Measurements from ENCODE around the gene GFAP.

DNA sequence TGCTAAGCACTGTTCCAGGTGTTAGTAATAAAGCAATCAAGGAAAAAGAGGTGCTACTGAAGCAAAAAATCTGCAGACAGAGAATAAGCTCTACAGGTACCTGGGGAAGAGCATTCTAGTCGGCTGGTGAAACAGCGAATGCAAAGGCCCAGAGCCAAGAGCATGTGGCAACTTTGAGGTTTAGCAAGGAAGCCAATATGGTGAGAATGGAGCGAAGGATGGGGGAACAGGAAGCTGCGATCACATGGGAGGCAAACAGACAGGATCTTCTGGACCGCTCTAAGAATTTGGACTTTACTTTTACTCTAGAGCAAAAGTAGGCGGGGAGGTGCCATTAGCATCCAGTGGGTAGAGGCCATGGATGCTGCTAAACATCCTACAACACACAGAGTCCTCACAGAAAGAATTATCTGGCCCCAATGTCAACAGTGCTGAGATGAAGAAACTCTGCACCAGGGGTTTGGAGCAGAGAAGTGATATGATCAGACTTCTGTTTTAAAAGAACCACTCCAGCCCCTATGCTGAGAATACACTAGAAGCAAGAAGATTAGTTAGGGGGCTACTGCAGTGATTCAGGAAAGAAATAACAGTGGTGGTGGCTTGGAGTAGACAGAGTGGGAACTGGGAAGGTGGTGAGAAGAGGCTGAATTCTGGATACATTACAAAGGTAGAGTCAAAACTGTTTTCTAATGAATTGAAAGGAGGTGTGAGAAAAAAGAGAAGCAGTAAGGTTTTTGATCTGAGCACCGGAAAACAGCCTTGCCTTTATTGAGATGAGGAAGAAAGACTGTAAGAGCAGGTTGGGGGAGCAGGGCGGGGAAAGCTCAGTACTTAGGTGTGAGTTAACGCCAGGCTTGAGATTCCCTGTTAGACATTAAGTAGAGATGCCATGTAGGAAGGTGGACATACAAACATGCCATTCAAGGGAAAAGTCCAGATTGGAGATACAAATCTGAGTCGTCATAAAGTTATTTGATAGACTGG is 27.0 kb downstream of the GFAP start:
- TF ChIP-seq, protein P1, sequence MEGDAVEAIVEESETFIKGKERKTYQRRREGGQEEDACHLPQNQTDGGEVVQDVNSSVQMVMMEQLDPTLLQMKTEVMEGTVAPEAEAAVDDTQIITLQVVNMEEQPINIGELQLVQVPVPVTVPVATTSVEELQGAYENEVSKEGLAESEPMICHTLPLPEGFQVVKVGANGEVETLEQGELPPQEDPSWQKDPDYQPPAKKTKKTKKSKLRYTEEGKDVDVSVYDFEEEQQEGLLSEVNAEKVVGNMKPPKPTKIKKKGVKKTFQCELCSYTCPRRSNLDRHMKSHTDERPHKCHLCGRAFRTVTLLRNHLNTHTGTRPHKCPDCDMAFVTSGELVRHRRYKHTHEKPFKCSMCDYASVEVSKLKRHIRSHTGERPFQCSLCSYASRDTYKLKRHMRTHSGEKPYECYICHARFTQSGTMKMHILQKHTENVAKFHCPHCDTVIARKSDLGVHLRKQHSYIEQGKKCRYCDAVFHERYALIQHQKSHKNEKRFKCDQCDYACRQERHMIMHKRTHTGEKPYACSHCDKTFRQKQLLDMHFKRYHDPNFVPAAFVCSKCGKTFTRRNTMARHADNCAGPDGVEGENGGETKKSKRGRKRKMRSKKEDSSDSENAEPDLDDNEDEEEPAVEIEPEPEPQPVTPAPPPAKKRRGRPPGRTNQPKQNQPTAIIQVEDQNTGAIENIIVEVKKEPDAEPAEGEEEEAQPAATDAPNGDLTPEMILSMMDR (conservative IDR thresholded peaks at IDR 0.05), result no peak
- no peak for TF ChIP-seq ZFX (IDR thresholded peaks at IDR 0.05)
